CD4-positive, CD25-positive, alpha-beta regulatory T cell (primary cell): Measurements from ENCODE around the gene SELENOW. TPM values are rescaled to one million over a fixed set of nuclear protein-coding genes. Genes with fewer than 3 reads are reported as not detected.
"Not testable (repeated sequence)": the region's sequence is repeated elsewhere in the genome, so short reads cannot be mapped to it uniquely, and the experiment has no call there.

Experiments
- ATAC-seq, 2 donors: fragments of 150-1000 bp; cut with Tn5 transposase; one replicate each; pipeline ENCODE4 v1.10.0; 2021; ENCODE audit warnings: low read depth in 2 of 2, moderate number of reproducible peaks in 2 of 2, moderate library complexity in 1 of 2
- DNase-seq, 3 donors: peaks; one replicate each; pipeline versions ENCODE4 v3.0.0 to v3.0.0-alpha.2; 2012 to 2022; ENCODE audit warnings: mixed read lengths in 1 of 3
- H3K27ac ChIP-seq: one replicate; pipeline ENCODE4 v1.7.0; 2013; ENCODE audit warnings: mild to moderate bottlenecking, low read length; ENCODE audit not compliant: insufficient read depth, poor library complexity, severe bottlenecking
- H3K27me3 ChIP-seq: one replicate; pipeline ENCODE4 v1.7.0; 2013; ENCODE audit warnings: low read length; ENCODE audit not compliant: control insufficient read depth, insufficient read depth
- H3K36me3 ChIP-seq: one replicate; pipeline ENCODE4 v1.7.0; 2013; ENCODE audit warnings: mild to moderate bottlenecking, low read length, moderate library complexity; ENCODE audit not compliant: control insufficient read depth, insufficient read depth
- H3K4me1 ChIP-seq: 2 replicates; pipeline ENCODE4 v1.7.0; 2013; ENCODE audit warnings: mild to moderate bottlenecking, low read length; ENCODE audit not compliant: insufficient read depth, control insufficient read depth, poor library complexity, severe bottlenecking
- H3K4me3 ChIP-seq: one replicate; pipeline ENCODE4 v1.7.0; 2013; ENCODE audit warnings: low read depth, mild to moderate bottlenecking, low read length, moderate library complexity
- H3K9me3 ChIP-seq, 2 experiments: 1 replicate in 1 of 2; 2 replicates in 1 of 2; pipeline ENCODE4 v1.7.0; 2013; ENCODE audit warnings: low read length in 2 of 2, mild to moderate bottlenecking in 1 of 2, moderate library complexity in 1 of 2; ENCODE audit not compliant: control insufficient read depth in 2 of 2
- H3K27ac Mint-ChIP-seq, 3 donors: one replicate each; pipeline ENCODE4 v1.8.0; 2020 to 2022; ENCODE audit warnings: mild to moderate bottlenecking in 3 of 3, mixed read lengths in 3 of 3, moderate library complexity in 2 of 3
- H3K27me3 Mint-ChIP-seq: one replicate; pipeline ENCODE4 v1.8.0; 2022; ENCODE audit warnings: mild to moderate bottlenecking, mixed read lengths
- H3K36me3 Mint-ChIP-seq: one replicate; pipeline ENCODE4 v1.8.0; 2020; ENCODE audit warnings: mixed read lengths
- H3K4me1 Mint-ChIP-seq, 4 donors: one replicate each; pipeline ENCODE4 v1.8.0; 2020 to 2022; ENCODE audit warnings: mixed read lengths in 4 of 4, mild to moderate bottlenecking in 1 of 4
- H3K4me3 Mint-ChIP-seq, 4 donors: one replicate each; pipeline ENCODE4 v1.8.0; 2020 to 2022; ENCODE audit warnings: mild to moderate bottlenecking in 4 of 4, mixed read lengths in 4 of 4, moderate library complexity in 3 of 4
- H3K9me3 Mint-ChIP-seq, 7 donors: one replicate each; pipeline ENCODE4 v1.8.0; 2020 to 2022; ENCODE audit warnings: mixed read lengths in 7 of 7, mild to moderate bottlenecking in 3 of 7, moderate library complexity in 2 of 7
- polyA plus RNA-seq, 4 donors: library from polyadenylated mRNA; unstranded; fragments of 300-500 nt; fragmentation: Illumina TruSeq; gene quantifications; one replicate each; pipeline ENCODE4 v1.2.3, GENCODE V29; 2021
- total RNA-seq: library from RNA; stranded (reverse); gene quantifications from one replicate; pipeline ENCODE4 v1.2.3, GENCODE V29; 2022

Gene SELENOW
- total and polyA plus RNA-seq, 5 donors from 2014 or later, result 119 to 422 (median 373) TPM

GRCh38 chr19:47803671-47804070 is 25.2 kb downstream of the SELENOW start:
- H3K36me3 Mint-ChIP-seq, H3K36me3 ChIP-seq, ATAC-seq, H3K27ac ChIP-seq, H3K4me1 ChIP-seq, H3K9me3 Mint-ChIP-seq, H3K27ac Mint-ChIP-seq, H3K27me3 Mint-ChIP-seq, H3K27me3 ChIP-seq, H3K4me1 Mint-ChIP-seq, H3K9me3 ChIP-seq, H3K4me3 ChIP-seq, H3K4me3 Mint-ChIP-seq, DNase-seq: not testable (repeated sequence)

- not testable (repeated sequence) for H3K27ac Mint-ChIP-seq, DNase-seq, H3K4me1 Mint-ChIP-seq
These were observed 25.9 kb downstream of the SELENOW start, which contains the start of gene TPRX1 for GRCh38 chr19:47804451-47804850. TSS of gene TPRX1 (minus strand) at chr19:47804551. CDS start at chr19:47804539, 12 bp downstream.

GRCh38 chr19:47805313-47805712 is 26.8 kb downstream of the SELENOW start:
- Histone ChIP-seq H3K36me3 (no peaks in the 10 kb centered on the region), H3K27me3 (no peaks in the 10 kb centered on the region), H3K4me3 (no peak overlapping the region), H3K27ac (no peak overlapping the region), H3K4me1 (no peaks in the 10 kb centered on the region), H3K9me3 (peaks cover 0 to 1% of the 10 kb centered on the region in 2 experiments)
- H3K9me3 Mint-ChIP-seq, result peaks cover 0 to 2% (median 0%) of the 10 kb centered on the region in 7 donors
- no peak overlapping the region for H3K27ac Mint-ChIP-seq
- H3K4me1 Mint-ChIP-seq, result no peaks in the 10 kb centered on the region
- no peaks in the 10 kb centered on the region for H3K36me3 Mint-ChIP-seq
- no peak overlapping the region for H3K4me3 Mint-ChIP-seq
- ATAC-seq (no peak), DNase-seq (no peak)
- H3K27me3 Mint-ChIP-seq, result peaks cover 4% of the 10 kb centered on the region

More at GRCh38 chr19:47804451-47804850, 25.9 kb downstream of the SELENOW start, which contains the start of gene TPRX1:
- not testable (repeated sequence) for H3K27ac ChIP-seq, H3K9me3 ChIP-seq, ATAC-seq, H3K9me3 Mint-ChIP-seq, H3K36me3 ChIP-seq, H3K27me3 Mint-ChIP-seq, H3K4me3 Mint-ChIP-seq, H3K4me1 ChIP-seq, H3K4me3 ChIP-seq, H3K27me3 ChIP-seq, H3K36me3 Mint-ChIP-seq

- no peak for DNase-seq
- H3K27me3 Mint-ChIP-seq, result peaks cover 4% of the 10 kb centered on the region
- no peak for ATAC-seq
These were observed 27.9 kb downstream of the SELENOW start for GRCh38 chr19:47806435-47806834.

GRCh38 chr19:47813304-47813994 is 34.9 kb downstream of the SELENOW start:
- ATAC-seq, result peak; percentile 52 to 55
- no peak overlapping the region for H3K4me3 Mint-ChIP-seq
- H3K9me3 ChIP-seq, result no peaks in the 10 kb centered on the region

More at GRCh38 chr19:47806435-47806834, 27.9 kb downstream of the SELENOW start:
- Histone ChIP-seq H3K27ac (no peak overlapping the region), H3K9me3 (no peaks in the 10 kb centered on the region), H3K27me3 (no peaks in the 10 kb centered on the region), H3K4me3 (no peak overlapping the region), H3K4me1 (no peaks in the 10 kb centered on the region), H3K36me3 (no peaks in the 10 kb centered on the region)
- no peak overlapping the region for H3K4me3 Mint-ChIP-seq
- H3K36me3 Mint-ChIP-seq, result no peaks in the 10 kb centered on the region
- H3K27ac Mint-ChIP-seq, result no peak overlapping the region
- H3K4me1 Mint-ChIP-seq, result no peaks in the 10 kb centered on the region
- no peaks in the 10 kb centered on the region for H3K9me3 Mint-ChIP-seq

GRCh38 chr19:47813995-47814328 is 35.5 kb downstream of the SELENOW start:
- Mint-ChIP-seq H3K27ac (no peak overlapping the region), H3K9me3 (no peaks in the 10 kb centered on the region), H3K27me3 (peaks cover 11% of the 10 kb centered on the region), H3K36me3 (no peaks in the 10 kb centered on the region), H3K4me1 (peaks cover 0 to 2% (median 0%) of the 10 kb centered on the region in 4 donors), H3K4me3 (no peak overlapping the region)
- Histone ChIP-seq H3K9me3 (no peaks in the 10 kb centered on the region), H3K4me3 (no peak overlapping the region), H3K27me3 (no peaks in the 10 kb centered on the region), H3K4me1 (no peaks in the 10 kb centered on the region), H3K36me3 (no peaks in the 10 kb centered on the region), H3K27ac (no peak overlapping the region)
- DNase-seq (no peak), ATAC-seq (no peak)

More at GRCh38 chr19:47813304-47813994, 34.9 kb downstream of the SELENOW start:
- Histone ChIP-seq H3K27ac (no peak overlapping the region), H3K36me3 (no peaks in the 10 kb centered on the region), H3K4me1 (no peaks in the 10 kb centered on the region), H3K4me3 (no peak overlapping the region), H3K27me3 (no peaks in the 10 kb centered on the region)
- no peaks in the 10 kb centered on the region for H3K36me3 Mint-ChIP-seq
- DNase-seq, result peak; percentile 55 to 58 (median 57)
- no peaks in the 10 kb centered on the region for H3K9me3 Mint-ChIP-seq
- no peak overlapping the region for H3K27ac Mint-ChIP-seq
- peaks cover 0 to 2% (median 0%) of the 10 kb centered on the region in 4 donors for H3K4me1 Mint-ChIP-seq
- peaks cover 6% of the 10 kb centered on the region for H3K27me3 Mint-ChIP-seq

GRCh38 chr19:47816270-47816669 is 37.8 kb downstream of the SELENOW start:
- not testable (repeated sequence) for H3K36me3 Mint-ChIP-seq, H3K36me3 ChIP-seq, H3K4me1 ChIP-seq, H3K4me3 Mint-ChIP-seq, H3K27ac Mint-ChIP-seq, H3K9me3 ChIP-seq, H3K27ac ChIP-seq, H3K4me1 Mint-ChIP-seq, DNase-seq, H3K4me3 ChIP-seq, H3K9me3 Mint-ChIP-seq, H3K27me3 ChIP-seq, ATAC-seq
- H3K27me3 Mint-ChIP-seq, result peaks cover 25% of the 10 kb centered on the region

GRCh38 chr19:47818221-47818620 is 39.7 kb downstream of the SELENOW start:
- H3K4me3 Mint-ChIP-seq, H3K4me1 Mint-ChIP-seq, ATAC-seq, H3K4me1 ChIP-seq, H3K36me3 ChIP-seq, H3K9me3 ChIP-seq, H3K36me3 Mint-ChIP-seq, H3K4me3 ChIP-seq, H3K27me3 ChIP-seq, H3K27ac ChIP-seq, H3K9me3 Mint-ChIP-seq, DNase-seq, H3K27ac Mint-ChIP-seq: not testable (repeated sequence)
- H3K27me3 Mint-ChIP-seq, result peaks cover 34% of the 10 kb centered on the region
